HG02642 (cell line): ENCODE data around the gene IGSF3.

Experiments
- ATAC-seq: cut with Tn5 transposase; IDR thresholded peaks from one replicate; pipeline ENCODE4 v1.9.1; 2021; ENCODE audit warnings: mild to moderate bottlenecking; ENCODE audit not compliant: unreplicated experiment, poor library complexity

IGSF3 gene

DNA sequence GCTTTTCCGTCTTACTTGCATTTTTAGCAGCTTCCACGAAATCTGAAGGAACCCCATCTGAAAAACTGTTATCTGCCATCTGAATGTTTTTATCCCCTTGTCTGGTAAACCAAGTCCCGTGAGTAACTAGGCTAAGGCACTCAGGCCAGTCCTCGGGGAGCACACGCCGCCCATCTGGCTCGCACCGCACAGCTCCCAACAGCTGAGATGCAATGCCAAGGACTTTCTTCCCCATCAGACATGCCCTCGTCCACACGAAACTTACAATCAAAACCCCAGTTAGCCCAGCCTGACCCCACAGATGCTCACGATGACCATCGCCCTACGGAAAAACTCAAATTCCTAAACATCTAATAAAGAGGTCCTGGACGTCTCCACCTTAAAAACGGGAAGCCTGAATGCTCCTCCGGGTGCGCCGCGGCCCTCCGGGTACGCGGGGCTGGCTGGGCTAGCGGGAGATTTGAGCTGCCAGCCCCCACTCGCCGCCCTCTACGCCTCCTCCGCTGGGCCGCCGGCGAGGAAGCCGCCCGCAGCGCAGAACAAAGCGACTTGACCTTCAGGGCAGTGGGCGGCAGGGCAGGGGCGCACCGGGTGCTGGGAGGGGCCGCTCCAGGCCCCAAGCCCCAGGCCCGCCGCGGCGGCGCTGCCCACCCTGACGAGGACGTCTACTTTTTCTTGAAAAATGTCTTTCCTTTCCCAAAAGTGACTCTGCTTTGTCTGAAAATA lies 133.4 kb downstream of the IGSF3 start:
- ATAC-seq = no peak

DNA sequence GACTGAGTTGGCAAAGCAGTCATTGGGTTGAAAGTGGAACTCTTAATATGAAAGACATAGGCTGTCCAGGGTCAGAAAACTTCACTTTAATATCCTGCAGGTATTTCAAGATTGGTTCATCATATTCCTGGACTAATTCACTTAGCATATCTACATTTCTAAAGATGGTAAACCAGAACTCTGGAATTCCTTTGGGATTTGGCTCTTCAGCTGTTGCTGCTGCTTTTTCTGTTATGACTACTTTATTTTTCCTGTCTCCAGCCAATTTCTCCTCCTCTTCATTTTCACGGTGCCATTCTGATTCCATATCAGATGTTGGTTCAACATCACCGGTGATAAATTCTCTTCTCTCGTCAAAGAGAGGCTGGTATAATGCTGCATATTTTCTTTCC lies 134.1 kb downstream of the IGSF3 start:
- ATAC-seq = no peak

DNA sequence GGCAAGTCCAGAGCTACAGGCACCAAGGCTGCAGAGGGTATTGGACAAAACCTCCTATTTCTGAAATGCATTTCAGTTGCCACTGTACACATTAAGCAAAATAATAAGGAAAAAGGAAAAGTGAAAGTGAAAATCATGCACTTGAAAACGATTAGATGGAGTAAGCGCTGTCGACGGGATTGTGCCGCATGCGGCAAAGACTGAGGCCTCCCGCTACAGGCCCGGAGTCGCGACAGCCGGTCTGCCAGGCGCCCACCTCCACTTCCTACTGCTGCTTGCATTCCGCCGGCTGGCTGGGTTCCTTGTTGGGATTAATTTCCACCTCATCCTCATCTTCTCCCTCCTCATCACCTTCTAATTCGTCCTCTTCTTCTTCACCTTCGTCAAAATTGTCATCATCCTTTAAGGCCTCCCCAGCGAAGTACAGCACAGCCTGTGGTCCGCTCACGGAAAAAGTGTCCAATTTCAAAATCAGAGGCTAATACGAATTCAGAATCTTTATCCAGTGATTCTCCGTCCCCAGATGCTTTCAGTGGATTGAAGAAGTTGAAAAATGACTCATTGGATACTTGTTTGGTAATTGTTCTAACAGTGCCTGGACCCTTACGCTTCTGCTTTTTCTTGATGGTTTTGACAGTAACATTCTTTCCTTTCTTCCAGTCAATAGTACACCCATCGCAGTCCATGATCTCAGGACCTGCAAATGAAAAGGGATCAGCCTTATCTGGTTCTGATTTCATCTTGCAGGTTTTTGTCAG lies 134.7 kb downstream of the IGSF3 start:
- no peak for ATAC-seq

DNA sequence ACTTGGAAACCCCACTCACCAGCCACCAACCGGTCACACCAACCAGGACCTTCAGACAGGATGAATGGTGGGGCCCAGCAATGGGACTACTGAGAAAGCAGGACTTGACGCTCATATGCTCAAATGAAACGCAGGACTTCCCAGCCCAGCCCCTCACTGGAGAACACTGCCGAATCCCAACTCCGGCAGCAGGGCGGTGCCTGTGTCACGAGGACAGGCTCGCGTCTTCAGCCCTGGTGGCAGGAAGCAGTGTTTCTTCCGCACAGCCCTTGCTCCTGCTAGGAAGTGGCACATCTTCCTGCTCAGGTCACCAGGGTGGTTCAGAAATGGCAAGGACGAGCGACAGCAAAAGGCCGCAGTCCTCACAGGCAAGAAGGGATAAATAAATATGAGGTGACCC lies 135.6 kb downstream of the IGSF3 start:
- ATAC-seq = no peak

DNA sequence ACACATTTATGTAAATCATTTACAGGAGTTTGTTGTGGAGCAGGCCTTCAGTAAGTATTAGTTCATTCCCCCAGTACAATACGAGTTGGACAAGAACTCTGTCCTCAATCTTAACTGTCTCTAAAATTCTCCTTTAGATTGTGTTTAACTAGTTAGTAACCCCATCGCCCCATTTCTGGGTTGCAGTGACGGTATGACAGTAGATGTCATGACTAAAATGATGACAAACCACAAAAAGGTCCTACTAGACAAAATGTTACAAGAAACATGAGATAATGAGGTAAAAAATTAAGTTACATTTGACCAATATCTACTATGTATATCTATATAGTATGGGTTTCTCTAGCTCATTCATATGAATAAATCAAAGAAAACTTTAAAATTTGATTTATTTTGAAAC lies 137.9 kb downstream of the IGSF3 start:
- ATAC-seq = no peak

DNA sequence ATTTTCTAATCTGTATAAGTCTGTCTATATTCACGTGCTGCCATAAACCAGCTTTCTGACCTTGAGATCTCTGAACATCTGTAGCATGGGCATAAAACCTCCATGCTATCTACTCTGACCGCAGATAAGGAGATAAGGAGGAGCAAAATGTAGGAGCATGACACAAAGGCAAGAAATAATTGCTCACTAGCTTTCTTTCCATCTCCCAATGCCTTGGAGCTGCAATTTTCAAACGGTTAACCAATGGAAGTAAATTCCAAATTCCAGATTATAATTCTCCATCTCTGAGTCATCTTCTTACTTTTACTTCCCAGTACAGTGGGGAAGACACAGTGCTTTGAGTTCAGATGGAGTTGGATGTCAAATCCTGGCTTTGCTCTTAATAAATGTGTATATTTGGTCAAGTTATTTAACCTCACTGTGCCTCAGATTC lies 138.3 kb downstream of the IGSF3 start:
- no peak for ATAC-seq

DNA sequence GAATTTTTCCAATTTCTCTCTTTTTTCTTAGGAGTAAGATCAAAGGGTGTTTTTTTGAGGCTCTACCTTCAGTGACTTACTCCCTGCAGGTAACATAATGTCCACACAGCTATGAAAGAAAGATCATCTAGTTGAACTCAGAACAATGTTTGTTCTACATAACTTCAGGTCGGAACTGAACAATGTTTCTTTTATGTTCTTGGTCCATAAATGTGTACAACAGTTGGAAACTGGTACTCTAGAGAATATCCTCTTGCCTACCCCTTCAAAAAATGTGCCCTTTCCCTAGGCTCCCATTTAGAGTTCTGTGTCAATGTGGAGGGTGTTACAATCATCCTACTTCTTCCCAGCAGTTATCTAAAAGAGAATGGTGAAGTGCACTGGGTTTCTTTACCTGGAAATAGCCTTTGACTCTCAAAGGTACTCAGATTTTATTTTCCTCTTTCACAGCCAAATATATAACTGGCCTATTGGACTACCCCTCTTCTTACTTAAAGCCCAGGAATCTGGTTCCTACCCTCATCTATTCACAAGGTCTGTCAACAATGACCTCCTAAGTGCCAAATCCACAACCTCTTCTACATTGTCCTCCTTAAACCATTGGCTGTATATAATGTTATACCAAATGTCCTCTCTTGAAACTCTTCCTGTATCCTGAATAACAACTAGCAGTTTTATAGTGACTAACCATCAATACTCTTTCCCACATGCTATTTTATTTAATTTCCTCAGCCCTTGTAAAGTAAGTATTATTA lies 139.0 kb downstream of the IGSF3 start:
- ATAC-seq = no peak

DNA sequence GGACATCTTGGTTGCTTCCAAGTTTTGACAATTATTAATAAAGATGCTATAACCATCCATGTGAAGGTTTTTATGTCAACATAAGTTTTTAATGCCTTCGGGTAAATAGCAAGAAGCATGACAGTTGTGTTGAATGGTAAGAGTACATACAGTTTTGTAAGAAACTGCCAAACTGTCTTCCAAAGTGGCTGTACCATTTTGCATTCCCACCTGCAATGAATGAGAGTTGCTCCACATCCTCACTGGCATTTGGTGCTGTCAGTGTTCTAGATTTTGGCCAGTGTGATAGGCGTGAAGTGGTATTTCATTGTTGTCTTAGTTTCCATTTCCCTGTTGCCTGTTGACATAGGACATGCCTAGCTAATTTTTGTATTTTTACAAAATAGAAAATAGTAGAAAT lies 142.1 kb downstream of the IGSF3 start:
- no peak for ATAC-seq
